ENCODE results near the gene KIF7. TPM values are rescaled to one million over a fixed set of nuclear protein-coding genes. Genes with fewer than 3 reads are reported as not detected.

The KIF7 gene
- total RNA-seq, 1 donor from 2014 or later, result 4.3 TPM

GRCh38 chr15:89657686-89658200 lies 2.5 kb upstream of the KIF7 start:
- peaks cover 3% of the 10 kb centered on the region for H4K20me1 ChIP-seq (ENCODE audit: low read depth)
- Mint-ChIP-seq H3K9me3 (no peaks in the 10 kb centered on the region), H3K27ac (no peak overlapping the region), H3K27me3 (ENCODE audit: insufficient read depth, low read depth) (peaks cover 26% of the 10 kb centered on the region), H3K4me1 (peaks cover 17% of the 10 kb centered on the region), H3K36me3 (peaks cover 4% of the 10 kb centered on the region), H3K4me3 (no peak overlapping the region)
- H3K9ac ChIP-seq, result no peak overlapping the region
- H2AFZ ChIP-seq (replicated peaks), result no peak overlapping the region
- TF ChIP-seq, protein P1, sequence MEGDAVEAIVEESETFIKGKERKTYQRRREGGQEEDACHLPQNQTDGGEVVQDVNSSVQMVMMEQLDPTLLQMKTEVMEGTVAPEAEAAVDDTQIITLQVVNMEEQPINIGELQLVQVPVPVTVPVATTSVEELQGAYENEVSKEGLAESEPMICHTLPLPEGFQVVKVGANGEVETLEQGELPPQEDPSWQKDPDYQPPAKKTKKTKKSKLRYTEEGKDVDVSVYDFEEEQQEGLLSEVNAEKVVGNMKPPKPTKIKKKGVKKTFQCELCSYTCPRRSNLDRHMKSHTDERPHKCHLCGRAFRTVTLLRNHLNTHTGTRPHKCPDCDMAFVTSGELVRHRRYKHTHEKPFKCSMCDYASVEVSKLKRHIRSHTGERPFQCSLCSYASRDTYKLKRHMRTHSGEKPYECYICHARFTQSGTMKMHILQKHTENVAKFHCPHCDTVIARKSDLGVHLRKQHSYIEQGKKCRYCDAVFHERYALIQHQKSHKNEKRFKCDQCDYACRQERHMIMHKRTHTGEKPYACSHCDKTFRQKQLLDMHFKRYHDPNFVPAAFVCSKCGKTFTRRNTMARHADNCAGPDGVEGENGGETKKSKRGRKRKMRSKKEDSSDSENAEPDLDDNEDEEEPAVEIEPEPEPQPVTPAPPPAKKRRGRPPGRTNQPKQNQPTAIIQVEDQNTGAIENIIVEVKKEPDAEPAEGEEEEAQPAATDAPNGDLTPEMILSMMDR (IDR thresholded peaks at IDR 0.05), result no peak
- TF ChIP-seq EZH2phosphoT487 (IDR thresholded peaks at IDR 0.05), result no peak
- no peak for TF ChIP-seq EZH2 (IDR thresholded peaks at IDR 0.05)
- DNase-seq (ENCODE audit: low spot score), result no peak
- no peaks in the 10 kb centered on the region for H3K36me3 ChIP-seq
- H3K4me3 ChIP-seq, result no peak overlapping the region
- H3K9me3 ChIP-seq (ENCODE audit: low read depth), result no peaks in the 10 kb centered on the region
- peaks cover 13% of the 10 kb centered on the region for H3F3A ChIP-seq (ENCODE audit: low read depth)
- peaks cover 26% of the 10 kb centered on the region for H3K27me3 ChIP-seq
- peaks cover 3% of the 10 kb centered on the region for H3K4me1 ChIP-seq
- no peak overlapping the region for H3K27ac ChIP-seq
- H3K4me2 ChIP-seq, result no peak overlapping the region
- H3K79me2 ChIP-seq (ENCODE audit: low read depth), result peaks cover 19% of the 10 kb centered on the region

GRCh38 chr15:89656116-89656815 lies 999 bp upstream of the KIF7 start:
- H3K79me2 ChIP-seq (ENCODE audit: low read depth), result peaks cover 19% of the 10 kb centered on the region
- Mint-ChIP-seq H3K9me3 (no peaks in the 10 kb centered on the region), H3K4me1 (peaks cover 17% of the 10 kb centered on the region), H3K4me3 (peak overlapping the region; percentile 94), H3K36me3 (peaks cover 7% of the 10 kb centered on the region), H3K27me3 (ENCODE audit: insufficient read depth, low read depth) (peaks cover 19% of the 10 kb centered on the region), H3K27ac (no peak overlapping the region)
- no peak overlapping the region for H3K27ac ChIP-seq
- peaks cover 3% of the 10 kb centered on the region for H4K20me1 ChIP-seq (ENCODE audit: low read depth)
- H3K9me3 ChIP-seq (ENCODE audit: low read depth), result no peaks in the 10 kb centered on the region
- no peaks in the 10 kb centered on the region for H3K36me3 ChIP-seq
- no peak overlapping the region for H3K9ac ChIP-seq
- no peak overlapping the region for H2AFZ ChIP-seq (replicated peaks)
- H3K4me3 ChIP-seq, result no peak overlapping the region
- no peak overlapping the region for H3K4me2 ChIP-seq
- DNase-seq (ENCODE audit: low spot score), result no peak
- H3F3A ChIP-seq (ENCODE audit: low read depth), result peaks cover 13% of the 10 kb centered on the region
- TF ChIP-seq EZH2 (IDR thresholded peaks at IDR 0.05) (no peak), EZH2phosphoT487 (IDR thresholded peaks at IDR 0.05) (no peak)
- TF ChIP-seq, protein P1 (IDR thresholded peaks at IDR 0.05), result no peak
- H3K27me3 ChIP-seq, result peaks cover 25% of the 10 kb centered on the region
- H3K4me1 ChIP-seq, result peaks cover 3% of the 10 kb centered on the region

DNA sequence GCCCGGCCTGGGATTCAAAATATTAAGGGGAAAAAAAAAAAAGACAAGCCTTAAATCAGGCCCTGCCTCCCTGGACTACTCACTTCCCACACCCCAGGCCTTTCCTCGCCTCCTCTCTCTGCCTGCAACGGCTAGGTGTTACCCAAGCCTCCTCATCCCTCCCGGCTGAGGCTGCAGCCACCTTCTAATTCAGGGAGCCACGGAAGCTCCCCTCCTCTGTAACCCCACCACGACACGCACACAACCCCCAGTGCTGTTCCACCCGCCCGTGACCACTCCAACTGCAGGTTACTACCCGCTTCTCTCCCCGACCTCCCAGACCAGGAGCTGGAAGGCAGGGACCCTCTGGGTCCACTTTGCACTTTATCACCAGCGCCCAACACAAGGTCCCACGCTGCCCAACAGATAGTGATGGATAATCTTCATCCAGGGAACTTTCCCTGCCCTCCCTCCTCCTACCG lies 936 bp downstream of the KIF7 start:
- Mint-ChIP-seq H3K4me3 (peak overlapping the region; percentile 94), H3K4me1 (peaks cover 17% of the 10 kb centered on the region), H3K27me3 (ENCODE audit: insufficient read depth, low read depth) (peaks cover 11% of the 10 kb centered on the region), H3K36me3 (peaks cover 12% of the 10 kb centered on the region), H3K27ac (no peak overlapping the region), H3K9me3 (no peaks in the 10 kb centered on the region)
- peak overlapping the region; percentile 99 for H3K4me3 ChIP-seq
- H3K27me3 ChIP-seq, result peaks cover 5% of the 10 kb centered on the region
- DNase-seq (ENCODE audit: low spot score), result no peak
- no peaks in the 10 kb centered on the region for H3K36me3 ChIP-seq
- H2AFZ ChIP-seq (replicated peaks), result peak overlapping the region; percentile 98
- peak overlapping the region; percentile 79 for H3K9ac ChIP-seq
- H3K4me1 ChIP-seq, result peaks cover 3% of the 10 kb centered on the region
- no peaks in the 10 kb centered on the region for H3K9me3 ChIP-seq (ENCODE audit: low read depth)
- H3F3A ChIP-seq (ENCODE audit: low read depth), result peaks cover 13% of the 10 kb centered on the region
- peak overlapping the region; percentile 97 for H3K4me2 ChIP-seq
- H3K79me2 ChIP-seq (ENCODE audit: low read depth), result peaks cover 19% of the 10 kb centered on the region
- no peak overlapping the region for H3K27ac ChIP-seq
- TF ChIP-seq EZH2phosphoT487 (IDR thresholded peaks at IDR 0.05) (no peak), EZH2 (IDR thresholded peaks at IDR 0.05) (no peak)
- H4K20me1 ChIP-seq (ENCODE audit: low read depth), result peaks cover 3% of the 10 kb centered on the region

- Mint-ChIP-seq H3K9me3 (no peaks in the 10 kb centered on the region), H3K27me3 (ENCODE audit: insufficient read depth, low read depth) (peaks cover 11% of the 10 kb centered on the region), H3K27ac (no peak overlapping the region), H3K4me1 (peaks cover 17% of the 10 kb centered on the region), H3K36me3 (peaks cover 12% of the 10 kb centered on the region), H3K4me3 (peak overlapping the region; percentile 77)
- H3K4me1 ChIP-seq, result peaks cover 3% of the 10 kb centered on the region
- H3K79me2 ChIP-seq (ENCODE audit: low read depth), result peaks cover 19% of the 10 kb centered on the region
- peaks cover 13% of the 10 kb centered on the region for H3F3A ChIP-seq (ENCODE audit: low read depth)
- no peaks in the 10 kb centered on the region for H3K36me3 ChIP-seq
- DNase-seq (ENCODE audit: low spot score), result no peak
- no peak overlapping the region for H3K4me2 ChIP-seq
- no peak overlapping the region for H3K9ac ChIP-seq
- peaks cover 3% of the 10 kb centered on the region for H4K20me1 ChIP-seq (ENCODE audit: low read depth)
- no peaks in the 10 kb centered on the region for H3K27me3 ChIP-seq
- no peak overlapping the region for H2AFZ ChIP-seq (replicated peaks)
- H3K9me3 ChIP-seq (ENCODE audit: low read depth), result no peaks in the 10 kb centered on the region
- no peak overlapping the region for H3K27ac ChIP-seq
- TF ChIP-seq, protein P1 (IDR thresholded peaks at IDR 0.05), result no peak
- TF ChIP-seq EZH2 (IDR thresholded peaks at IDR 0.05), result no peak
- no peak for TF ChIP-seq EZH2phosphoT487 (IDR thresholded peaks at IDR 0.05)
- H3K4me3 ChIP-seq, result no peak overlapping the region
Measured at GRCh38 chr15:89653578-89653977, 1.7 kb downstream of the KIF7 start.
